Transverse colon (tissue), 4 donors: ENCODE measurements around the gene DPYD.

ENCODE experiments used
- POLR2AphosphoS5 ChIP-seq, 3 donors: sonication (generic); formaldehyde crosslinking; IDR thresholded peaks; one replicate each; pipeline ENCODE4 v1.6.1; 2016; ENCODE audit warnings: antibody characterized with exemption in 3 of 3
- TF ChIP-seq, protein P1 (sequence below), 5 experiments: fragments of 200-600 bp in 3 of 5; fragments of 450-650 bp in 2 of 5; sonication (generic) in 3 of 5; IDR thresholded peaks; 1 replicate in 2 of 5; 2 replicates in 3 of 5; pipeline ENCODE4 v1.5.1; 2016 to 2017; ENCODE audit warnings: antibody characterized with exemption in 5 of 5, inconsistent platforms in 3 of 5, mild to moderate bottlenecking in 2 of 5, moderate library complexity in 1 of 5

- TF ChIP-seq, protein P1, sequence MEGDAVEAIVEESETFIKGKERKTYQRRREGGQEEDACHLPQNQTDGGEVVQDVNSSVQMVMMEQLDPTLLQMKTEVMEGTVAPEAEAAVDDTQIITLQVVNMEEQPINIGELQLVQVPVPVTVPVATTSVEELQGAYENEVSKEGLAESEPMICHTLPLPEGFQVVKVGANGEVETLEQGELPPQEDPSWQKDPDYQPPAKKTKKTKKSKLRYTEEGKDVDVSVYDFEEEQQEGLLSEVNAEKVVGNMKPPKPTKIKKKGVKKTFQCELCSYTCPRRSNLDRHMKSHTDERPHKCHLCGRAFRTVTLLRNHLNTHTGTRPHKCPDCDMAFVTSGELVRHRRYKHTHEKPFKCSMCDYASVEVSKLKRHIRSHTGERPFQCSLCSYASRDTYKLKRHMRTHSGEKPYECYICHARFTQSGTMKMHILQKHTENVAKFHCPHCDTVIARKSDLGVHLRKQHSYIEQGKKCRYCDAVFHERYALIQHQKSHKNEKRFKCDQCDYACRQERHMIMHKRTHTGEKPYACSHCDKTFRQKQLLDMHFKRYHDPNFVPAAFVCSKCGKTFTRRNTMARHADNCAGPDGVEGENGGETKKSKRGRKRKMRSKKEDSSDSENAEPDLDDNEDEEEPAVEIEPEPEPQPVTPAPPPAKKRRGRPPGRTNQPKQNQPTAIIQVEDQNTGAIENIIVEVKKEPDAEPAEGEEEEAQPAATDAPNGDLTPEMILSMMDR (IDR thresholded peaks at IDR 0.05) = no peak
- no peak for TF ChIP-seq POLR2AphosphoS5 (IDR thresholded peaks at IDR 0.05)
Measured at GRCh38 chr1:97621955-97622354, 298.9 kb downstream of the DPYD start.
